Posterior cingulate gyrus (tissue), 11 donors: ENCODE measurements around the gene TSGA10IP.

ENCODE experiments used
- DNase-seq, 10 donors: peaks; one replicate each; pipeline versions ENCODE4 v3.0.0 to v3.0.0-alpha.2; 2020 to 2021; ENCODE audit warnings: mixed read lengths in 3 of 10
- intact Hi-C: fragments of 100-400 bp; cut with DNase I; formaldehyde crosslinking; loops from one replicate; pipeline ENCODE4 v1.15.1; 2023

The TSGA10IP gene

GRCh38 chr11:65968600-65969482 lies 23.6 kb downstream of the TSGA10IP start:
- DNase-seq = peak in 3 of 10 donors; percentile 42 to 69 (median 52)
- intact Hi-C loops = no loop called here

- intact Hi-C loops = no loop called here
- peak in 2 of 10 donors; percentile 62 to 73 for DNase-seq
Measured at GRCh38 chr11:65972116-65972515, 26.8 kb downstream of the TSGA10IP start.

- DNase-seq = peak in 2 of 10 donors; percentile 4 to 42
- intact Hi-C loops = no loop called here
Measured at GRCh38 chr11:65973439-65974110, 28.3 kb downstream of the TSGA10IP start.

GRCh38 chr11:65975771-65976170 lies 30.5 kb downstream of the TSGA10IP start:
- intact Hi-C loops = no loop called here
- DNase-seq = peak in 3 of 10 donors; percentile 24 to 69 (median 39)

- DNase-seq = peak in 3 of 10 donors; percentile 68 to 85 (median 79)
- intact Hi-C loops = no loop called here
Measured at GRCh38 chr11:65976216-65977176, 31.2 kb downstream of the TSGA10IP start.

DNA sequence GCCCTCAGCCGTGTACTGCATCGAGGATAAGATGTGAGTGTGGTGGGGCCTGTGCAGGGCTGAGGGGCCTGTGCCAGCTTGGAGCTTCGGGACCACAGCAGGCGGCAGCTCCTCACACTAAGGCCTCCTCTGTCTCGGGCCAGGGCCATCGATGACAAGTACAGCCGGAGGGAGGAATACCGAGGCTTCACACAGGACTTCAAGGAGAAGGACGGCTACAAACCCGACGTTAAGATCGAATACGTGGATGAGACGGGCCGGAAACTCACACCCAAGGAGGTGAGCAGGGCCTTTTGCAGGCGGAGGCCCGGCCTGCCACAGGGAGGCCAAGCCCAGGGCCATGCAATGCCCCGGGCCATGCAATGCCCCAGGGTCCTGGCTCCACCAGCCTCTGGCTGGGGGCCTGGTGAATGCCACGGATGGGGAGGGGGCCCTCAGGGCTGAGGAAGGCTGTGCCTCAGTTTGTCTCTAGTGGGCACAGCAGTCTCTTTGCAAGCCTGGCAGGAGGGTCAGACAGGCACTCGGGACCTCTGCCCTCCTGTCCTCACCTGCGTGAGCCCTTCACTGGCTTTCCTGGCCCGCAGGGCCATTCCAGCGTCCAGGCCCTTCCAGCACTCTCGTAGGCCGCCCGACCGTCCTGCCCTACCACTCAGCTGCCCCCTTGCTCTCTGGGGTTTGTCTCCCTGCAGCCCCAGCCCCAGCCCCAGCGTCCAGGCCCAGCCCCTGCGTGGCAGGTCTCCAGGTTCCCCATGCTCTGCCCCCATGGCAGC lies 32.5 kb downstream of the TSGA10IP start:
- intact Hi-C loops = no loop called here
- DNase-seq = peak in 3 of 10 donors; percentile 31 to 61 (median 58)

- intact Hi-C loops = no loop called here
- DNase-seq = peak in 3 of 10 donors; percentile 41 to 81 (median 75)
Measured at GRCh38 chr11:65978391-65979238, 33.3 kb downstream of the TSGA10IP start.

DNA sequence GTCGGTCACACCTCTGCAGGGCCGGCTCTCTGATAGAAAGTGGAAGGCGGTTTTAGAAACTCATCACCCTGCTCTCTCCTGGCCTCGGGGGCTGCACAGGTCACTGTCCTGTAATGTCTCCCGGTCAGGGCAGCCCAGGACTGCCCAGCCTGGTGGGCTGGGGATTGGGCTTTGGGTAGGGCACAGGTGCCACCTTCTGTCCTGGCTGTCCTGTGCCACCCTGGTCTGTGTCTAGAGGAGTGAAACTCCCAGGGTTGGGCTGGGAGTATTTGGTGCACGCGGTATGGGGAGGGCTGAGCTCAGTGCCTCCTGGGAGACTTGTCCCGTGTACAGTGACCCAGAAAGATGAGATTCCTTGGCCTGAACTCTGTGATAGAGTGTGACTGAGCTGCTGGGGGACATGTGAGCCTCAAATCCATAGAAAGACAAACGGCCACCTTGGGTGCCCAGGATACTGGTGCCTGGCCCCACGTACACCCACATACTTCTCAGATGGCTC lies 34.0 kb downstream of the TSGA10IP start:
- intact Hi-C loops = no loop called here

DNA sequence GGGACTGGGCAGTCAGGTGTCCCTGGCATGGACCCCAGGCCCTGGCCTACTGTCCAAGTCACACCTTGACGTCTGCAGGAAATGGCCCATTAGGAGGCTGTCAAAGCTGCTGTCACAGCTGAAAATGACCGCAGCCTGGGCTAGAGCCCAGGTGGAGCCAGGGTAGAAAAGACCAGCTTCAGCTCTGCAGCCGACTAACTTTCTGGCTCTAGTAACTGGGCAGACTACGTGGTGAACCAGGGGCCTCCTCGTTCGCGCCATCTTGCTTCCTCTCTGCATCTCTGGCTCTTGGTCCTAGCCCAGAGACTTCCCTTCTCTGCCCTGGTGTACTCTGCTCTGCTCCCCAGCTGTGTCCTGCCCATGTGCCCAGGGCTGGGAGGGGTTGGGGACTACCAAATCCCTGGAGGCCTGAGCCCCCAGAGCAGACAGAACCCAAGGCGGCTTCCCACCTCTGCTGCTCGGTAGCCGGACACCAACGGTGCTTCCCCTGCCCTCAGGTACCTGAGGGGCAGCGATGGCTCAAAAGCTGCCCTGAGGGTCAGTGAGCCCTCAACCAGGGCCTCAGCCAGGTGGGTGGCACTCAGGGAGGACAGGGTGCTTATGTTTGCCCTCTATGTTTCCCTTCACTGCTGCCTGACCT lies 35.9 kb downstream of the TSGA10IP start:
- intact Hi-C loops = no loop called here
- DNase-seq = peak in 3 of 10 donors; percentile 35 to 62 (median 56)

More for the DNA sequence above, 34.0 kb downstream of the TSGA10IP start:
- DNase-seq = peak in 3 of 10 donors; percentile 24 to 55 (median 44)

DNA sequence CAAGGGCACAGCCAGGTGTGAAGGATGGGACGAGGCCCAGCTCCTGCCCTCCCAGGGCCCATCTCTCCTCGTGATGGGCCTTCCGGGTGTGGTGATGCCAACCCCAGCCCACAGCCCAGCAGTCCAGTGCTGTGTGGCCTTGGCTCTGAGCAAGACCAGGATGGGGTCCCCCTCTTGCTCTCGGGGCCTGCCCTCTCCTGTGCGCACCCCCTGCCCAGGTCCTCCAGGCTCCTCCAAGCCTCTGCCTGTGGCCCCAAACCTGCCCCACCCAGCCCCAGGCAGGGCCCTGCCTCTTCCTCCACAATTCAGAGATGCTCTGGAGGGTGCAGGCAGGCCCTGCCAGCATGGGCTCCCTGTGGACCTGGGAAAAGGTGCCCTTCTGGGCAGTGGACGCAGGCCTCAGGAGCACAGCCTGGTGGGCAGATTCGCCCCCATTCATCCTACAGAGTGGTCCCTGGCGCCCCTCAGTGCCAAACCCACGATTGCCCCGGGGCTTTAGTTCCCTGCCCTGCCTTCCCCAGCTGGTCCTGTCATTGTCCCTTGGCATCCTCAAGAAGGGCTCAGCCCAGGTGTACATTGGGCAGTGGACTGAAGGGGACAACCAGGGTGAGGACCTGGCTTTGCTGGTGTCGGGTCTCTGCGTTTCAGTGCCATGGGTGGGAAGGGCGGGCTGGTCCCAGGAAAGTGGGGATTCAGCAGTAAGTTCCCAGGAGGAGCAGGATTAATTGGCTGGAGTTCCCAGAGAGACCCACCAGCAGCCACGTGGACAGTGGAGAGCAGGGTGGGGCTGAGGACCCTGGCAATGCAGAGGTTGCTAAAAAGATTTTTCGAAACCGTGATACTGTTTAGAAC lies 36.9 kb downstream of the TSGA10IP start:
- intact Hi-C loops = no loop called here
- peak in 3 of 10 donors; percentile 50 to 56 (median 52) for DNase-seq

DNA sequence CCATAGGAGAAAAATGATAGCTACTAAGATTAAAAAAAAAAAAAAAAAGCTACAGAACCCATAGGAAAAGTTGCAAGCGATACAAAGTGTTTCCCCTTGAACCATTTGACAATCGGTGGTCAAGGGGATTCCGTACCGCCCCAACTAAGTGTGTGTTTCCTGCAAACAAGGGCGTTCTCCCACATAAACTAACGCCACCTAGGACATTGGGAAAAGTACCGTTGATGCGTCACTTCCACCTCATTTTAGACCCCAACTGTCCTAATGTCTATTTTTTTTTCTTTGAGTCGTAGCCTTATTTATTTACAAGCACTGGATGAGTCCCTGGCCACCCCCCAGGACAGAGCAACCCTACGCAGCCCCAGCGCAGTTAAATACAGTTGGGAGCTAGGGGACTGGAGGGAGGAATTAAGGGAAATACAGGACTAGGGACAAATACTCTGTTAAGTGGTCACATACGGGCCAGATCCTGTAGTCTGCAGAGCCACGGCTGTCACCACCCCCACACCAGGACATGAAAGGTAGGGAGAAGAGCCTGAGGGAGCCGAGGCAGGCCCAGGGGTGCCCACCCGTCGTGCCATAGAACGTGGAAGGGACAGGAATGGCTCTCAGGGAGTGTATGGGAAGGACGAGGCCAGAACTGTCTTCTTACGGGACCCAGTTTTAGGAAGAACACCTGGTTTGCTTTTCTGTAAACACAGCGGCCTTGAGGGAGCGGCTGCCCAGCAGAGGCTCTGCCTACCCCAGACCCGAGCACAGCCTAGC lies 37.7 kb downstream of the TSGA10IP start:
- intact Hi-C loops = no loop called here

GRCh38 chr11:65983589-65983987 lies 38.3 kb downstream of the TSGA10IP start:
- intact Hi-C loops = no loop called here

More for the DNA sequence above, 37.7 kb downstream of the TSGA10IP start:
- DNase-seq = peak in 2 of 10 donors; percentile 45 to 61

GRCh38 chr11:65987336-65987735 lies 42.1 kb downstream of the TSGA10IP start:
- DNase-seq = peak in 2 of 10 donors; percentile 63 to 75
- intact Hi-C loops = loop anchor here (5.0 kb wide), 1 partner anchor 275 kb away; the partner anchor contains the start of gene KAT5

More at GRCh38 chr11:65983589-65983987, 38.3 kb downstream of the TSGA10IP start:
- peak in 1 of 10 donors; percentile 59 for DNase-seq

- intact Hi-C loops = loop anchor here (2.0 to 5.0 kb wide), 2 partner anchors 104 to 277 kb away; partner anchors contain the start of gene KAT5
- DNase-seq = peak; percentile 62 to 97 (median 87)
Measured at GRCh38 chr11:65988791-65989592, 43.7 kb downstream of the TSGA10IP start.

DNA sequence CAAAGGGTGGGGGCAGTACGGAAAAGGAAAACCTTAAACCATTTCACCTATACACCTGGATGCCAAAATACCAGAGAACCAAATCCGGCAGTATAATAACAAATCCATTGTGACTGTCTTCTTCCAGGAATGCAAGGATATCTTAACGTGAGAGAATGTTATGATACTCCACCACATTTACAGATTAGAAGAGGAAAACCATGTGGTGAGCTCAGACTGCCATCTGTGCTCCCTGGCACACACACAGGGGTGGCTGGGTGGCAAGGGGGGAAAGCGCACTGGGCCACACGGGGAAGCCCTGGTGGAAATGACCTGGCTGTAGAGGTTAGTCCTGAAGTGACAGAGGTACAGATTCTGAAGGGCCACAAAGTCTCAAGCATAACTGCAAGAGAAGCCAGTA lies 46.8 kb downstream of the TSGA10IP start:
- intact Hi-C loops = no loop called here
- DNase-seq = peak in 2 of 10 donors; percentile 9 to 11
